Psoas muscle (tissue), 8 donors: Measurements from ENCODE around the gene EBLN2. TPM values are rescaled to one million over a fixed set of nuclear protein-coding genes. Genes with fewer than 3 reads are reported as not detected.

ENCODE experiments used
- ATAC-seq, 4 donors: fragments of 200-7000 bp; cut with Tn5 transposase; one replicate each; pipeline ENCODE4 v1.9.1; 2020; ENCODE audit warnings: moderate library complexity in 3 of 4, mild to moderate bottlenecking in 2 of 4
- DNase-seq, 2 donors: peaks; one replicate each; pipeline ENCODE4 v3.0.0-alpha.2; 2020
- H3K27ac ChIP-seq: fragments of 200-600 bp; one replicate; pipeline ENCODE4 v1.8.0; 2022
- H3K27me3 ChIP-seq, 3 donors: fragments of 200-600 bp in 1 of 3; one replicate each; pipeline versions ENCODE4 v1.6.1 to v1.8.0; 2013 to 2022; ENCODE audit warnings: low read length in 2 of 3, mild to moderate bottlenecking in 2 of 3, moderate library complexity in 1 of 3; ENCODE audit not compliant: insufficient read depth in 3 of 3
- H3K36me3 ChIP-seq, 2 donors: fragments of 200-600 bp in 1 of 2; one replicate each; pipeline versions ENCODE4 v1.6.1 to v1.8.0; 2013 to 2022; ENCODE audit warnings: low read depth in 1 of 2, mild to moderate bottlenecking in 1 of 2, moderate library complexity in 1 of 2; ENCODE audit not compliant: insufficient read depth in 1 of 2
- H3K4me1 ChIP-seq: fragments of 200-600 bp; one replicate; pipeline ENCODE4 v1.8.0; 2022
- H3K4me3 ChIP-seq: fragments of 200-600 bp; one replicate; pipeline ENCODE4 v1.8.0; 2022; ENCODE audit warnings: mild to moderate bottlenecking
- H3K9me3 ChIP-seq: fragments of 200-600 bp; one replicate; pipeline ENCODE4 v1.8.0; 2022
- CTCF ChIP-seq: fragments of 200-600 bp; IDR thresholded peaks from one replicate; pipeline ENCODE4 v1.8.0; 2022; ENCODE audit warnings: antibody characterized with exemption
- WGBS, 3 donors: extraction: QIAGEN DNeasy Blood & Tissue Kit; methylation state at CpG; one replicate each; pipeline versions ENCODE4 v1.1.6 to v1.1.7; 2013; 5-methylcytosine and 5-hydroxymethylcytosine counted together
- intact Hi-C, 2 donors: fragments of 100-400 bp; cut with DNase I; formaldehyde crosslinking; loops; one replicate each; pipeline versions ENCODE4 v1.11.0 to v1.14.2; 2022
- long read RNA-seq, 2 donors: library from polyadenylated mRNA; unstranded; transcript quantifications; one replicate each; pipeline ENCODE4 v2.0.0, GENCODE V29; 2021
- polyA plus RNA-seq, 3 donors: library from polyadenylated mRNA; stranded (reverse); fragments of 200-250 nt; gene quantifications; one replicate each; pipeline ENCODE4 v1.2.3, GENCODE V29; 2013
- total RNA-seq, 4 donors: library from RNA; stranded (reverse); fragmentation: NEBNext Ultra II Directional in 2 of 4; extraction: Animal tissue kit (Norgen Biotek cat#: 25700) in 2 of 4; gene quantifications; one replicate each; pipeline versions ENCODE4 v1.2.1 to v1.2.4, GENCODE V29; 2021 to 2023
- donor health status: healthy with polysubstance abuse.
- donor health status: DM: no; HTN: no; CAD: no; lungs with moderate emphysema.
- donor health status: Bipolar disorder and iron deficiency.
- donor health status: healthy.
- donor health status: DM: yes; HTN: yes; CAD: no.
- donor health status: DM: no; HTN: no; CAD: no.
- donor health status: DM: no; HTN: no; CAD: no.
- donor health status: DM: yes; HTN: yes; CAD: no.

The EBLN2 gene
- 1 to 10 TPM in 2 of 4 donors, under 1 TPM in 2; 0.54 to 1.4 (median 0.89) TPM for total RNA-seq
- under 1 TPM; 0.08 to 0.38 (median 0.22) TPM for polyA plus RNA-seq
- long read RNA-seq, donor 1: 0 reads
- long read RNA-seq, donor 2: 0 reads

- no peak for DNase-seq
- intact Hi-C loops: loop anchor here in 1 of 2 donors (5.0 kb wide), 1 partner anchor 124 kb away; no protein-coding TSS in a partner anchor
- Histone ChIP-seq H3K9me3 (no peaks in the 10 kb centered on the region), H3K27me3 (no peaks in the 10 kb centered on the region), H3K27ac (no peak within 1 kb of the TSS), H3K36me3 (peaks cover 0 to 64% of the 10 kb centered on the region in 2 donors), H3K4me1 (peaks cover 5% of the 10 kb centered on the region), H3K4me3 (no peak within 1 kb of the TSS)
- TF ChIP-seq CTCF: no peak
- ATAC-seq: peak in 2 of 4 donors; percentile 39 to 53
- 87 to 96% (median 88%) methylated on average over 2 of the region's 2 CpGs for WGBS, 3 donors
Measured at GRCh38 chr3:73061416-73061815, at the start of gene EBLN2. Gene EBLN2 (plus strand): TSS chr3:73061659. CDS start chr3:73062082, 423 bp downstream.

DNA sequence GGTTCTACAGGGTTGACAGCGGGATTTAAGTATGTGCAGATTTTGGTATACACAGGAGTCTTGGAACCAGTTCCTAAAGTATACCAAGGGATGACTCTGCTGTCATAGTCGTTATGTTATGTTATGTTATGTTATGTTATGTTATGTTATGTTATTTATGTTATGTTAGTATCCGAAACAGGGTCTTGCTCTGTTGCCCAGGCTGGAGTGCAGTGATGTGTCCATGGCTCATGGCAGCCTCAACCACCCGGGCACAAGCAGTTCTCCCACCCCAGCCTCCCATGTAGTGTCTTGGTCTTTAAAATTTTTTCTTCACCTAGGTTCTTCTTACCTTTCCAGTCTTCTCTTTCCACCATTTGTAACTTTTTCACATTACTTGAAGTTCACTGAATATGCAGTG, 43.2 kb upstream of the EBLN2 start:
- Histone ChIP-seq H3K9me3 (no peaks in the 10 kb centered on the region), H3K27me3 (no peaks in the 10 kb centered on the region), H3K4me1 (peaks cover 31% of the 10 kb centered on the region), H3K4me3 (no peak overlapping the region), H3K27ac (no peak overlapping the region), H3K36me3 (peaks cover 0 to 2% of the 10 kb centered on the region in 2 donors)
- intact Hi-C loops: no loop called here
- no peak for DNase-seq
- no peak for TF ChIP-seq CTCF
- 93 to 96% (median 95%) methylated on average over 4 of the region's 4 CpGs for WGBS, 3 donors
- ATAC-seq: no peak

DNA sequence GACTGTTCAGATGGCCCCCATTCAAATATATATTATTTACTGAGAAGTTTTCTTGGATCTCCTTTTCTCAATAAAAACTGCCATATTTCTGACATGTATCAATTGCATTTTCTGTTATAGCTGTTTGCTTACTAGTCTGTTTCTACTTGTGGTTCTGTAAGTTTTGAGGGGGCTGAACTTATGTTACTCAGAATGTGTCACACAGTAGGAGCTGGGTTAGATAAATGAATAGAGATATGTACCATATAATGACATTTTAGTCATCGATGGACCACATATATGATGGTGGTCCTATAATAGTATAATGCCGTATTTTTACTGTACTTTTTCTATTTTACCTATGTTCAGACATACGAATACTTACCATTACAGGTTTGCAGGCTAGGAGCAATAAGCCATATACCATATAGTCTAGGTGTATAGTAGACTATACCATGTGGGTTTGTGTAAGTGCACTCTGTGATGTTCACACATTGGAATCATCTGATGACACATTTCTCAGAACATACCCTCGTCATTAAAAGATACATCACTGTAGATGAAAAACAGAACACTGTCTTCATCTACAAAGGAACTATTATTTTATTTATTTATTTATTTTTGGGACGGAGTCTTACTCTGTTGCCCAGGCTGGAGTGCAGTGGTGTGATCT, 42.5 kb upstream of the EBLN2 start:
- TF ChIP-seq CTCF: no peak
- H3K9me3 ChIP-seq: no peaks in the 10 kb centered on the region
- ATAC-seq (no peak), DNase-seq (no peak)
- H3K4me3 ChIP-seq: no peak overlapping the region
- intact Hi-C loops: no loop called here
- no peaks in the 10 kb centered on the region for H3K27me3 ChIP-seq
- 75 to 92% (median 78%) methylated on average over 5 of the region's 5 CpGs for WGBS, 3 donors
- H3K27ac ChIP-seq: no peak overlapping the region
- peaks cover 0 to 2% of the 10 kb centered on the region in 2 donors for H3K36me3 ChIP-seq
- peaks cover 37% of the 10 kb centered on the region for H3K4me1 ChIP-seq

DNA sequence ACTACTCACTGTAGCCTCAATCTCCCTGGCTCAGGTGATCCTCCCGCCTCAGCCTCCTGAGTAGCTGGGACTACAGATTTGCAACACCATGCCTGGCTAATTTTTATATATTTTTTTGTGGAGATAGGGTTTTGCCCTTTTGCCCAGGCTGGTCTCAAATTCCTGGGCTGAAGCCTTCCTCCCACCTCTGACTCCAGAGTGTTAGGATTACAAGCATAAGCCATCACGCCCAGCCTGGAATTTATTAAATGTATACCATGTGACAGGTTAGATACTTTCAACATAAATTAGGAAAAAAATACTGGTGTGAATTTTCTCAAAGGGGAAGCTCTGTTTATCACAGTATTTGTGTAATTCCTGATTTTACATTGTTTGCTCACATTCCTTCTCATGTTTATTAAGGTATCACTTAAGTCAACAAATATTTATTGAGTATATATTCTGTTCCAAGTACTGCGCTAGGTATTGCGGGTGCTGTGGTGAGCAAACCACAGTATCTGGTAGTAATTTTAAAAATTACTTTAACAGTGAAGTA, 40.1 kb upstream of the EBLN2 start:
- no peaks in the 10 kb centered on the region for H3K9me3 ChIP-seq
- intact Hi-C loops: no loop called here
- H3K4me1 ChIP-seq: peaks cover 58% of the 10 kb centered on the region
- ATAC-seq (no peak), DNase-seq (no peak)
- no peak for TF ChIP-seq CTCF
- no peak overlapping the region for H3K4me3 ChIP-seq
- H3K27ac ChIP-seq: no peak overlapping the region
- H3K27me3 ChIP-seq: no peaks in the 10 kb centered on the region
- 49 to 89% (median 65%) methylated on average over 4 of the region's 4 CpGs for WGBS, 3 donors
- H3K36me3 ChIP-seq: peaks cover 0 to 2% of the 10 kb centered on the region in 2 donors
